GM21526 (cell line): ENCODE results near the gene KLK5.
"Not testable (repeated sequence)": the region's sequence is repeated elsewhere in the genome, so short reads cannot be mapped to it uniquely, and the experiment has no call there.

Experiments used
- ATAC-seq: cut with Tn5 transposase; IDR thresholded peaks from one replicate; pipeline ENCODE4 v1.9.1; 2021; ENCODE audit warnings: moderate library complexity; ENCODE audit not compliant: unreplicated experiment, low FRiP score

The KLK5 gene, protein sequence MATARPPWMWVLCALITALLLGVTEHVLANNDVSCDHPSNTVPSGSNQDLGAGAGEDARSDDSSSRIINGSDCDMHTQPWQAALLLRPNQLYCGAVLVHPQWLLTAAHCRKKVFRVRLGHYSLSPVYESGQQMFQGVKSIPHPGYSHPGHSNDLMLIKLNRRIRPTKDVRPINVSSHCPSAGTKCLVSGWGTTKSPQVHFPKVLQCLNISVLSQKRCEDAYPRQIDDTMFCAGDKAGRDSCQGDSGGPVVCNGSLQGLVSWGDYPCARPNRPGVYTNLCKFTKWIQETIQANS

DNA sequence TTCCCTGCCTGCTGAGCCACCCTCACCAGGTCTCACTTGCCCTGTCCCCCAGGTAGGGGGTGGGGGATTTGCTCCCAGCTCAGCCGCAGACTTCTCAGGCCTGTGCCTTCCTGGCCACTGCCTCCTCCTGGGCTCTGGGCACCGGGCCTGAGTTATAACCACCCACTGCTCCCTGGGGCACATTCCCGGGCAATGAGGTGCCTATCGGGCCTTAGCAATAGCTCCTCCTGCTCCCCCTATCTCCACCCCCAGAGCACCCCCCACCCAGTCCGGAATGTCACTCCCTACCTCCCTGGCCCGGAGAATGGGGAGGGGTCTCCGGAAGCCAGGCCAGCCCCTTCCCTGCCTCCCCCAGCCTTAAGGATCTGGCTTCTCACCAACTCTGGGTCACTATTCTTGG, at the start of gene KLK5:
TSS of gene KLK5 (minus strand) at position 129 of the 400 bp plus-strand sequence. CDS start 381 bp downstream, outside the sequence.
- ATAC-seq, result no peak

DNA sequence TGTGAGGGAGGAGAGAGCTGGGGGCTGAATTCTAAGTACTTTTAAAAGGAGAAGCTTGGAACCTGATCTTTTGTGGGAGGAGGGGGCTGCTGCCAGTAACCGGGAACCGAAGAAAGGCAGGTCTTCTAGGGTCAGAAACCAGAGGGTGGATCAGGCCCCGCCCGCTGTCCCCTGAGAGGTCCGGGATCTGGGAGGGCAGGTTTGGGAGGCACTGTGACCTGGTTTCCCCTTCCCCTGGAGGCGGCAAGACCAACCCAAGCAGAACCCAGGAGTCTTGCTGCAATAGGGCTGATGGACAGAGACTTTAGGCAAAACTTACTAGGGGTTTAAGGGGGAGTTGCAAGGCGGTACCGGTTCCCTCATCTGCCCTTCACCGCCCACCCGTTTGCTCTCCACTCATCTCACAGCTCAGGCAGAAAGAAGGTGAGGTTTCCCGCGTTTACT, 49.3 kb upstream of the KLK5 start:
- no peak for ATAC-seq

DNA sequence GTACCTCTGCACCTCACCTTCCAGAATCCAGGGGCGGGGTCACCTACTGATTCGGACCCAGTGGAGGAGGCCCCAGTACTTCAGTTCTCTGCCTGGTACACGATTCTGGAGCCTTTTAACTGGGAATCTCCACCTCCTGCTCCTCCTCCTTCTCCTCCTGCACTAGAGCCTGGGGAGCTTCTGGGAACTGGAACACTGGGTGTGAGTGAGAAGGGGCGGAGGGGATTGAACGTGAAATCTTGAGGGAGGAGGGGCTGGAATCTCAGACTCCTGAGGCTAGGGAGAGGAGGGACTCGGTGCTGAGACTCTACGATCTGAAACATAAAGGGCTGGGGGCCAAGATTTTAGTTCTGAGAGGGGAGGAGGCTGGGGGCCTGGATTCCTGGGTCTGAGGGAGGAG, 48.7 kb upstream of the KLK5 start, which contains the start of gene KLK8:
TSS of gene KLK8 (minus strand) at position 90 of the 400 bp plus-strand sequence. CDS start 437 bp downstream, outside the sequence.
- ATAC-seq, result no peak

DNA sequence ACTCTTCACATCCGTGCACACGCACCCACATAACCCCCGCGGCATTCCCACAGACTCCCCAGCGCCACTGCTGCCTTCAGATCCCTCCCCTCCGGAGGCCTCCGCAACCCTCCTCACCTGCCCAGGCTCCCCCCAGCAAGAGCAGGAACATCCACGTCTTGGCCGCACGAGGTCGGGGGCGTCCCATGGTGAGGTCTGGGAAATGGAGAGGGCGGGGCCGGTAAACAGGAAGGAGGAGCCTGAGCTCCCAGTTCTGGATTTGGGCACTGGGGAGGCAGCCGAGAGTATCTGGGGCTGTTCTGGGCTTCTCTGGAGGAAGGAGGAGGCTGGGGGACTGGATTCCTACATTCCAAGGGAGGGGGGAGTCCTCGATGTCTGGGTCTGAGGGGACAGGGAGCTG, 48.1 kb upstream of the KLK5 start:
- no peak for ATAC-seq

DNA sequence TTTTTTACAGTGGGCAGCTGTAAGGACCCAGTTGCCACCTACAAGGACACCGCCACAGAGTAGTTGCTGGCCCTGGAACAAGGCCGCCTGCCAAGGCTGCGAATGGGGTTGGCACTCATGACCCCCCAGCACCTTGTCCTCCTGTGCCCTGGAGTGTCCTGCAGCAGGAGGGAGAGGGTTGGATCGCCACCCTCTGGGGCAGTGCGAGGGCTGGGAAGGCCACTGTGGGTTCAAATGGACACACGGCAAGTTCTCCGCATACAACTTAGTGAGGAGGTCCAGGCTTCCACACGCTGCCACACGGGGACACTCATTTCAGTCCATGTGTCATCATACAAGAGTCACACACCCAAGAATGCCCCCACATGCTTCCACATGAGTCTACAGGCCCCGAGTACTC, 47.6 kb upstream of the KLK5 start:
- no peak for ATAC-seq

DNA sequence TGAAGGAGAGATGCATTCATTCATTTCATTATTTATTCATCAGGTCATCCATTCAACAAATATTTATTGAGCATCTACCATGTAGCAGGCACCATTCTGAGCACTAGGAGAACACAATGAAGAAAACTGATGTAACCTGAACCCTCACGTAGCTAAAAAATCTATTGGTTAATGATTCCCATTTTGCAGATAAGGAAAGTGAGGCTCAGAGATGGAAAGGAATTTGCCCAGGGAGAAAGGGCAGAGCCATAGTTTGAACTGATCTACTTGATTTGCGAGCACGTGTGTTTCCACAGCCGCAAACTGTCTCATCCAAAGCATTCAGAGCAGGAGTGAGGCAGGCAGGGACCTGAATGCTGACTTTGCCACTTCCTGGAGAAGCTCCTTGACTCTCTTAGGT, 45.8 kb upstream of the KLK5 start:
- ATAC-seq, result no peak

DNA sequence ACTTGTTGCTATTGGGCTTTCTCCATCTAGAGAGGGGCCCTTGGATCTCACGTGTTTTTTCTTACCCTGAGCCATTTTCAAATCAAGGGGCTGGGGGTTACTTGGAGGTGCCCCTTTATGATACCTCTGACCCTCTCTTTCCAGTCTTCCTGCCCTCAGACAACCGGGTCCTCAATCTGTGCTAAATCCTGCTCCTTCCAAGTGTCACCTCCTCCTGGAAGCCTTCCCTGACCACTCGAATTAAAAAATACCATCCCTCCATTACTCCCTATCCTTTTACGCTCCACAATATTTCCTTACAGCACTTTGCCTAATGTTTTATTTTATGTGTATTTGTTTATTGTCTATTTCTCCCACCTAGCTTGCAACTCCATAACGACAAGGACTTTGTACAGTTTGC, 45.2 kb upstream of the KLK5 start:
- no peak for ATAC-seq

DNA sequence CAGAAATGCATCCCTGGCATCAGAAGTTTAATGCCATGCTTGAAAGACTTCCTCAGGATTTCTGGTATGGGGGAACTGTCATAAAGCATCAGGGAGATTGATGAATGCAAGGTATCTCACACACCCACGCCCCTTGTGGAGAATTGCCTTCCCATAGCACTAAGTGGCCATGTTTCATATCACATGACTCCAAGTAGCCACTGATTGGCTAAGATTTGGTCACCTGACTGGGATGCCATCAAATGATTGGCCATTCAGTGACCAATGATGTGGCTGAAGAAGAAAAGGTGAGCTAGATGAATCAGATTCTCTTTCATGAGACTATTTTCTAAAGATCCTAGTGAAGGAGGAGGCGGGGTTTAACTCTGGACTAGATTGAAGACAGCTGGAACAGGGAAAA, 41.3 kb upstream of the KLK5 start:
- no peak for ATAC-seq

DNA sequence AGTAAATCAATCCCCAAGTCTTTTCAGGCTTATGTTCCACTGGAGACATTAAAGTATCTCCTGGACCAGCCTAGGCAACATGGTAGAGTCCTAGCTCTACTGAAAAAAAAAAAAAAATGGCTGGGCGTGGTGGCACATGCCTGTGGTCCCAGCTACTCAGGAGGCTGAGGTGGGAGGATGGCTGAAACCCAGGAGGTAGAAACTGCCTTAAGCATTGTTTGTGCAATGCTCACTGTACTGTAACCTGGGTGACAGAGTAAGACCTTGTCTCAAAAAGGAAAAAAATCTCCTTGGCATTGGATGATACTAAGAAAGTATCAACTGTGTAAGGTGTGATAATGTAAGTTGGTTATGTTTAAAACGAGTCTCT, 39.8 kb upstream of the KLK5 start:
- ATAC-seq, result no peak

GRCh38 chr19:50984416-50984815, 31.6 kb upstream of the KLK5 start:
- not testable (repeated sequence) for ATAC-seq

GRCh38 chr19:50983625-50984292, 30.9 kb upstream of the KLK5 start, which contains the start of gene KLK7:
TSS of gene KLK7 (minus strand) at chr19:50983917. CDS start at chr19:50982399, 1,518 bp downstream.
- ATAC-seq, result no peak

GRCh38 chr19:50982186-50982585, 29.3 kb upstream of the KLK5 start:
- ATAC-seq, result no peak

- no peak for ATAC-seq
Measured at GRCh38 chr19:50981587-50982146, 28.8 kb upstream of the KLK5 start.

DNA sequence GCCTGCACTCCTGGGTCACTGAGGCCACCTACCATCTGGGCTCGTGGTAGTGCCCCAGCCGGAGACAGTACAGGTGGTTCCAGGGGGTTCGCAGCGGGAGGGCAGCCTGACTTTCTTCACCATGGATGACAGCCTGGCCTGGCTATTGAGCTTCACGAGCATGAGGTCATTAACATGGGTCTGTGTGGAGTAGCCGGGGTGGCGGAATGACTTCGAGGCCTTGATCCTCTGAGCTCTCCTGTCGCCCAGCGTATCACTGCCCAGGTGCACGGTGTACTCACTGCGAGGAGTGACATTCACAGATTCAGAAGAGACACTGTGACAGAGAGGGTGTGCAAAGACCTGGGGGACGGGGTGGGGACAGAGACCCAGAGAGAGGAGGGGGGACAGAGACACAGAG, 27.4 kb upstream of the KLK5 start:
- ATAC-seq, result no peak

DNA sequence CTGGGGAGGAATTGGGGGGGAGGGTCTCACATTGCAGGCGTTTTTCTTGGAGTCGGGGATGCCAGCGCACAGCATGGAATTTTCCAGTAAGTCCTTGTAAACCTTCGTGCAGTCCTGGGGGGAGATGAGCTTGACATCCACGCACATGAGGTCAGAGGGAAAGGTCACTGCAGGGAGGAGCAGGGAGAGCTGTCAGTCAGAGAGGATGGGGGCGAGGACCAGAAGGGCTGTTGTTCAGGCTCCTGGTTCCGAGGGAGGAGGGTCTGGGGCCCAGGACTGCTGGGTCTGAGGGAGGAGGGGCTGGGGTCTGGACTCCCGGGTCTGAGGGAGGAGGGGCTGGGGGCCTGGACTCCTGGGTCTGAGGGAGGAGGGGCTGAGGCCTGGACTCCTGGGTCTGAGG, 26.9 kb upstream of the KLK5 start:
- no peak for ATAC-seq

DNA sequence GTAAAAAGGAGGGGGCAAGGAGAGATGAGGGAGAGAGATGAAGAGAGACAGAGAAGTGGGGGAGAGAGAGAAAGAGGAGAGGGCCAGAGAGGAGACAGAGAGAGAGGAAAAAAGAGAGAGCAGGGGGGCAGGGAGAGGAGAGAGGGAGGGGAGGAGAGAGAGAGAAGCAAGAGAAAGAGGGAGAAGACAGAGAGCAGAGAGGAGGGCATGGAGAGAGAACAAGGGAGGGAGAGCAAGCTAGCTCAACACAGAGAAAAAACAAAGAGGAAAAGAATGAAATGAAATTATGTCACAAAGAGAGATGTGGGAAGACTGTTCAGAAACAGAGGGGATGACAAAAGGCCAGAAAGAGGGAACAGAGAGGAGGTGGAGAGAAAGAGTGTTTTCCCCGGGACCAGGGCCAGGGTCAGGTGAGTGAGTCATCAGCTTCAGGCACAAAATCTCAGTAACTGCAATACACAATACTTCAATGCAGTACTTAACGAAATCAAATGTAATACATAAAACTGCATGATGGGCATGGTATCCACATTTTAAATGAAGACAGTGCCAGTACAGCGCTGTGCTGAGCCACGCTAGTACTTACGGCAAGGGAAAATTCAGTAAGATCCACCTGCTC, 26.0 kb upstream of the KLK5 start:
- ATAC-seq, result no peak

DNA sequence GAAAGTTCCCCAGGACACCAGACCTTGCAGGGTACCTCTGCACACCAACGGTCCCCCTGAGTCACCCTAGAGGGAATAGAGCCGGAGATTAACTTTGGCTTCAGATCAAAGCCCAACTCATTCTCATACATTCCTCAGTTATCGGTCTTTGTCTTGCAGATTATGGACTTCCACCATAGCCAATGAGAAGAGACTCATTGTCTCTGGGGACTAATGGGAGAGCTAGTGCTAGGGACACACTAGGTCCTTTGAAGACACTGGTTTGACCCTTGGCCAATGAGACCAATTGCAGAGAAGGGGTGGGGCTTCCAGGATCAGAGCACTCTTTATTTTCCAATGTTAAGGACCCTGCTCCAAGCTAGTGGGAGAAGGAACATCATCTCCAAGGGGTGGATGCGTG, 24.8 kb upstream of the KLK5 start:
- no peak for ATAC-seq

DNA sequence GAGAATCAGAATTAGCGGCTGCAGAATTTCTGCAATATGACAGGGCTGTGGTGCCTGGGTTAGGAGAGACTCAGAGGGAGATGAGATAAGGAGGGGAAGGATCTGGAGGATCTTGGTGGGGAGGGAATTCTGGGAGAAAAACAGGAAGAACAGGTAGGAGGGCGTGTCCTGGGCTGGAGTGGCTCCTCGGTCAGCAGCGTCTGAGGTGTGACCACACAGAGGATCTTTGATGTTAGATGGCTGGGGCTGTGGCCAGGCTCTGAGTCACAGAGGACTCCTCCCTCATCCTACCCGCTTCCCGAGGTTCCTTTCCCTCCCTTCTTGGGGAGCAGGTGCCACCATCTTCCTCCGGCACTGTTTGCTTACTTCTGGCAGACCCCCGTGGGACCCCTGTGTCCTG, 22.9 kb upstream of the KLK5 start:
- no peak for ATAC-seq

GRCh38 chr19:50974702-50975556, 22.1 kb upstream of the KLK5 start:
- ATAC-seq, result no peak

DNA sequence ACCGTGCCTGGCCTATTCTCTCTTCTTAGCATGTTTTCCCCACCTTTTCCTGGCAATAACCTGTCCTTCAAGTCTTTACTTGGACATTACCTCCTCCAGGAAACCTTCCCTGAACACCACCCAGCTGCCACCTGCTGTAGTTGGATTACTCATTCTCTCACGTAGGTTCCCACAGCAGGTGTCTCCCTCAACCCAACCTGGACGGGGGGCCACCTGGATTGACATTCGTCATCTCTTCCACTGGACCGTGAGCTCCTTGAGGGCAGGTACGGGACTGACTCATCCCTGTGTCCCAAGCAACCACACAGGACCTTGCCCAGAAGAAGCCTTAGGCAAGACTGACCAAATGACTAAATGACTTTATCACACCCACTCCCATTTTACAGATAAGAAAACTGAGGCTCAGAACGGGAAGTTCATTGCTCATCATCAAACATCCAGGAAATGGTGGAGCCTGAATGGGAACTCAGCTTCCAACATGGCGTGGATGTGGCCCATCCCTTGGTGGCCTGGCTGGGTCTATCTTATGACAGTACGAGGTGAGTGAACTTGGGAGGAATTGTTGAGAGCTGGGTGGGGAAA, 20.0 kb upstream of the KLK5 start:
- no peak for ATAC-seq
